NCI-H187 (cell line): ENCODE results near the gene C2orf72.
"Not testable (repeated sequence)": the region's sequence is repeated elsewhere in the genome, so short reads cannot be mapped to it uniquely, and the experiment has no call there.

Source experiments
- DNase-seq, 2 experiments: peaks; one replicate each; lab custom pipeline; 2025; lab: John Stamatoyannopoulos, UW

The C2orf72 gene

GRCh38 chr2:231015478-231015877 lies 21.8 kb upstream of the C2orf72 start:
- DNase-seq: no peak

GRCh38 chr2:231015926-231016325 lies 21.4 kb upstream of the C2orf72 start:
- DNase-seq: no peak

- no peak for DNase-seq
These were observed 20.6 kb upstream of the C2orf72 start for GRCh38 chr2:231016566-231017230.

- no peak for DNase-seq
These were observed 20.1 kb upstream of the C2orf72 start for GRCh38 chr2:231017231-231017598.

- DNase-seq: no peak
These were observed 19.1 kb upstream of the C2orf72 start for GRCh38 chr2:231018184-231018583.

DNA sequence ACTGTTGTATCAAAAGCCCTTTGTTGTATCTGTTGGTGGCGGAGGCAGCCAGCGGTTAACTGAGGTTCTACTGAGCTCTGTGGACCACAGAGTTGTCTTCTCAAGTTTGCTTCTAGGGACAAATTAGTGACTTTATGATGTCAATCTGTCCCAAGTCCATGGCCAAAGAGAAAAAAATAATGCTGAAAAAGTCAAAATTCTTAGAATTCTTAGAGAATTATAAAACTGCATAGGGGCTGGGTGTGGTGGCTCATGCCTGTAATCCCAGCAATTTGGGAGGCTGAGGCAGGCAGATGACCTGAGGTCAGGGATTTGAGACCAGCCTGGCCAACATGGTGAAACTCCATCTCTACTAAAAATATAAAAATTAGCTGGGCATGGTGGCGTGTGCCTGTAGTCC lies 12.3 kb upstream of the C2orf72 start:
- not testable (repeated sequence) for DNase-seq

DNA sequence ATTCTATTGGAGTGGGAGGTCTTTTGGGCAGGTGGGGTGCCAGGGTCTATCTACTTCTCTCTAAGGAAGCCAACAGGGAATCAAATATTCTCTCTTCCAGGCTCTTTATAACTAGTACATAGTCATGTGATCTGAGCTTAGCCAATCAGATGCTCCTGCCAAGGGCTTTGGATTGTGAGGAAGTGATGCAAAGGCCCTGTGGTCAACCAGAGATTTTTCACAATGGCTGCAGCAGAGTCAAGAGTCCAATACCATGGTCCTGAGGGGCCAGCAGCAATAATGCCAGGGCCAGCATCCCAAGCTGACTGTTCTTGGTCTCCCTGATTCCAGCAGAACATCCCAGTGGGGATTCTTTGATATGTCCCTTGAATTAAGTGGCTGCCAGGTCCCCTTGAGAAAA lies 8.4 kb upstream of the C2orf72 start:
- no peak for DNase-seq

DNA sequence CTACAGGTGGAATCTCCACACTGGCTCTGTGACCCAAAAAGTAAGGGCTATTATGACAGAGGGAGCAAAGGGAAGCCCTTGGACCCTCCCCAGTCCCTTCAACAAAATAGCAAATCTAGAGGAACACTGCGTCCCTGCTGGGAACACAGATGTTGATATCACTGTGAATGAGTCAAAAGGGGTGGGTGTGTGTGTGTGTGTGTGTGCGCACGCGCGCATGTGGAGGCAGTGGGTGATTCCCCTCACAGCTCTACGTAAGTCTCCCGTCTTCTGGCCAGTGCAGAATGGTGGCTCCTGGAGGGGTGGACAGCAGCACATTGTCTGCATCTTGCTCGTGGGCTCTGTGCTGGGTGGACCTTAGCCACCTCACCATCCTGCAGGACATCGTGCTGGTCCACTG lies 7.8 kb upstream of the C2orf72 start:
- no peak for DNase-seq

- no peak for DNase-seq
These were observed 6.6 kb upstream of the C2orf72 start for GRCh38 chr2:231030725-231031124.

DNA sequence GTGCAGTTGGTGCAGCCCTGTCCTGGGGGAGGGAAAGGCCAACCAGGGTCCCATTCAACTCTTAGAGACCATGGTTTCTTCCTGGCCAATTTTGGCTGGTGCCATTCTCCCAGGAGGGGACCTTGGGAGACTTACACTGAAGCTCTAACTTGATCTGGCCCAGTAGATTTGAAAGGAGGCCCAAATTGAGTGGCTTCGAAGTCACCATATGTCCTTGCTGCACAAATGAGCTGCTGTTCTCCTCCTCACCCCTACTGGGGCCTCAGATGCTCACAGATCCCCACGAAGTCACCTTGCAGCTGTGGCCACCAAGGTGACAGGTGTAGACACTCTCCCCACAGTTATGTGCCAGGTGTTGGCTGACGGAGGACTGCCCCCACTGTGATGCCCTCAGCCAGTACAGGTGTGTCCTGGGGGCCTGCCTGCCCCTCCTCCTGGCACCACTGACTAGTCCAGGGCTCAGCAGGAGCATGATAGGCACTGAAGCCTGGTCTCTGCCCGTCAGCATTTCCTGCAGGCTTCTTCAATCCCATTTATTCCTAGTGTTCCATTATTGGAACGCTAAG lies 4.7 kb upstream of the C2orf72 start:
- DNase-seq: no peak

- DNase-seq: no peak
These were observed 3.9 kb upstream of the C2orf72 start for GRCh38 chr2:231033147-231034132.

DNA sequence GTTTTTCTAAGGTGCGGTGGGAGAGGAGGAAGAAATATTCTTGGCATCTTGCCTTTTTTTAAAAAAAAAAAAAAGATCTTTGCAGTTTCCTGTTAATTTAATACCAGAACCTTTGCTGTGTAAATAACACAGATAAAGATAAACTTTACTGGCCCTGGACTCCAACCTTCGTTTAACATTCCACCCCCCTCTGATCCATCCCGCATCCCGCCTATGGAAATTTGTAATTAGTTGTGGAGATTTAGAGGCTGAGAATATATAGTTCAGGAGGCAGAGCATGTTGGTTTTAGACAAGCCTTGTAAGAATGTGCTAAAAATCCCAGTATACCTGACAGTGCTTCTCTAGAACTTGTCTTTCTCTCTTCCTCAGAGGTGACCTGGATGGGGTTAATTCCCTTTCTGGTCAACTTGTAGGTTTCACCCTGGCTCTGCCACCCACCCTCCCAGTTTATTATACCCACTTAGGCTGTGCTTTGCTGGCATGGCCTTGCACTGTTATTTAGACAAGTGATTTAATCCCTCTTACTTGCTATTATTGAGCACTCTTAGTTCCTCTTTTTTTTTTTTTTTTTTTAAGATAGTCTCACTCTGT lies 2.9 kb upstream of the C2orf72 start:
- no peak for DNase-seq

DNA sequence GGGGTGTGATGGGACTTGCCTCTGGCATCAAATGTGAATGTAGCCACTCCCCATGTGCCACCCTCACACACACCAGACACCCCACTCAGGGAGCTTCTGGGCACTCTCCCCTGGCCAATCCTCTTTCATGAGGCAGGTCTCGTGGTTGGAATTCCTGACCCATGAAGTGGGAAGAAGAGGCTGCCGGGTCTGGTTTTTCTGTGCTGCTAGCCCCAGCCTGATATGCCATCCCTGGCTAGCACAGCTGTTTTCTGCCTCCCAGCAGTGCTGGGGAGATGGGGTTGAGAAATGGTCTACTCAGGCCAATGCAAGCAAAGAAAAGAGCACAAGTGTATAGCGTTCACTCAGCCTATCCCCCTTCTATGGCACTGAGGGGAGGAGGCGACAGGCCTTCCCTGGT lies 1.2 kb upstream of the C2orf72 start:
- no peak for DNase-seq

GRCh38 chr2:231036578-231037106 lies 681 bp upstream of the C2orf72 start:
- no peak for DNase-seq

DNA sequence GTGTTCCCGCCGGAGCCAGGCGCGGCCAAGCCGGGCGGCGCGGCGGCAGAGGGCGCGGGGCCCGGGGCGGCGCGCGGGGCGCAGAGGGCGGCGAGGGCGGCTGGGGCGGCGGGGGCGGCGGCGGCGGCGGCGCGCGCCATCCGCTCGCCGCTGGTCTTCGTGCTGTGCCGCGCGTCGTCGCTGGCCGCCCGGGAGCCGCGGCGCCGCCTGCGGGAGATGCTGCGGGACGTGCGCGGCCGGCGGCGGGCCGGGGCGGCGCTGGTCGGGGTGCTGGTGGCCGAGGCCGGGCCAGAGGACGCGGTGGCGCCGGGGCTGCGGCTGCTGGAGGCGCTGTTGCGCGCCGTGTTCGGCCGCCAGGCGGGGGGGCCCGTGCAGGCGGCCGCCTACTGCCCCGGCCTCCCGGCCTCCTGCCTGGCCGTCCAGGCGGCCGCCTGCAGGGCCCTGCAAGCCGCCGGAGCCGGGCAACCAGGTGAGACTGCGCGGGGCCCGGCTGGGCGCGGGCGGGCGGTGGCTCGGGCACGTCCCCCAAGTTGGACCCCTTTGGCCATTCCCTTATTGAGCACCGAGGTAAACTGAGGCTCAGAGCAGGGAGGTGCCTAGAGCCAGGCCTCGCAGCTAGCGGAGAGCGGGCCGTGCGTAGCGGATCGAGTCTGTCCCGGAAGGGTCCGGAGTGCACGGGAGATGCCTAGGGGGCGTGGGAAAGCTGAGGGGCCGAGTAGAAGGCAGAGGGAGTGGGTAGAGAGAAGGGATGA lies 584 bp downstream of the C2orf72 start:
- no peak for DNase-seq

GRCh38 chr2:231038483-231039293 lies 1.4 kb downstream of the C2orf72 start:
- no peak for DNase-seq

DNA sequence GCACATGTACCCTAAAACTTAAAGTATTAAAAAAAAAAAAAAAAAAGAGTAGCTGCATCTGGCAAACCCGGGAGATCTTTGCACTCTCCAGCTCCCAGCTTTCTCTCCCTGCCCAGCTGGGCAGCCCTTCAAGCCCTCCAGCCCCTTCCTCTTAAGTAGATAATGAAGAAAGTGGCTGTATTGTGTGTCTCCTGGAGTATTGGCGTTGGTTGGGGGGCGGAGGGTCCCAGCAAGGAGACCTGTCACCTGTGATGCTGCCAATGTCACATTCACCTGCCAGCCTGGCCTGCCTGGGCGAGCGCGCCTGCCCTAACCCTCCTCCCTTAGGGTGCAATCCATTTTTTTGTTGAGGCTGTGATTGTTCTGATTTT lies 2.0 kb downstream of the C2orf72 start:
- DNase-seq: no peak

DNA sequence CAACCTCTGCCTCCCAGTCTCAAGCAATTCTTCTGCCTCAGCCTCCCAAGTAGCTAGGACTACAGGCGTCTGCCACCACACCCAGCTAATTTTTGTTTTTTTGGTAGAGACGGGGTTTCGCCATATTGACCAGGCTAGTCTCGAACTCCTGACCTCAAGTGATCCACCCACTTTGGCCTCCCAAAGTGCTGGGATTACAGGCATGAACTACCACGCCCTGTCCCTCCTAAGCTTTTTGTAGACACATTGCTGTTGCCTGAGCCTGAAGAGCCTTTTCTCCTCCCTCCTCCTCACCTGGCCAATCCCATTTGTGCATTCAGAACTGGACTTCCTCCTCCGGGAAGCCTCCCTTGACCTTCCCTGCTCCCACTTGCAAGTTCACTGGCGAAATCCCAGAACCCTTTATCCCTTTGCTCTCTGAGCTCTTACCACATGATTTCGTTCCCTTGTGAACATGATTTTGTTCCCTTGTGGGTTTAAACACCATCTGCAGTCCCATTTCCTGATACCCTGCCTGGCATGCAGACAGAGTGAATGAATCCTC lies 2.6 kb downstream of the C2orf72 start:
- no peak for DNase-seq

- DNase-seq: no peak
These were observed 3.9 kb downstream of the C2orf72 start for GRCh38 chr2:231041061-231041689.

DNA sequence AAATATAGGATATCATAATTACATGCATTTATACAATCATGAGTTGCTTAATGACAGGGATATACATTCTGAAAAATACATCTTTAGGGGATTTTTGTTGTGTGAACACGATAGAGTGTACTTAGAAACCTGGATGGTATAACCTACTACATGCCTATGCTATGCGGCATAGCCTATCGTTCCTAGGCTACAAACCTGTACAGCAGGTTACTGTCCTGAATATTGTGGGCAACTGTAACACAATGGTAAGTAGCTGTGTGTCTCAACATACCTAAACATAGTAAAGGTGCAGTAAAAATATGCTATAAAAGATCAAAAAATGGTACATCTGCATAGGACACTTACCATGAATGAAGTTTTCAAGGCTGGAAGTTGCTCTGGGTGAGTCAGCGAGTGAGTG lies 6.5 kb downstream of the C2orf72 start:
- no peak for DNase-seq
